GM03348 (cell line): ENCODE measurements around the gene PRRX2.
"Not testable (repeated sequence)": the region's sequence is repeated elsewhere in the genome, so short reads cannot be mapped to it uniquely, and the experiment has no call there.

Experiments used
- DNase-seq: peaks from one replicate; pipeline ENCODE4 v3.0.0; 2012; ENCODE audit warnings: low spot score

Gene PRRX2

GRCh38 chr9:129654554-129655040 is 10.8 kb upstream of the PRRX2 start:
- DNase-seq: no peak

GRCh38 chr9:129655154-129655553 is 10.3 kb upstream of the PRRX2 start:
- DNase-seq: no peak

GRCh38 chr9:129655696-129656095 is 9.8 kb upstream of the PRRX2 start:
- no peak for DNase-seq

GRCh38 chr9:129656795-129657390 is 8.6 kb upstream of the PRRX2 start:
- DNase-seq: no peak

- DNase-seq: no peak
Observed at GRCh38 chr9:129661029-129661428, 4.4 kb upstream of the PRRX2 start.

- DNase-seq: not testable (repeated sequence)
Observed at GRCh38 chr9:129662239-129662638, 3.2 kb upstream of the PRRX2 start.

- DNase-seq: peak; percentile 73
Observed at GRCh38 chr9:129664746-129665388, 580 bp upstream of the PRRX2 start.

GRCh38 chr9:129665814-129666520 is 520 bp downstream of the PRRX2 start:
- peak; percentile 52 for DNase-seq

- DNase-seq: no peak
Observed at GRCh38 chr9:129666575-129666974, 1.1 kb downstream of the PRRX2 start.

- no peak for DNase-seq
Observed at GRCh38 chr9:129667378-129667777, 1.9 kb downstream of the PRRX2 start.

GRCh38 chr9:129667850-129668249 is 2.4 kb downstream of the PRRX2 start:
- DNase-seq: peak; percentile 69

GRCh38 chr9:129669141-129669718 is 3.8 kb downstream of the PRRX2 start:
- DNase-seq: peak; percentile 84

GRCh38 chr9:129669946-129670345 is 4.5 kb downstream of the PRRX2 start:
- DNase-seq: peak; percentile 56

- no peak for DNase-seq
Observed at GRCh38 chr9:129671065-129671464, 5.6 kb downstream of the PRRX2 start.

GRCh38 chr9:129671519-129671918 is 6.1 kb downstream of the PRRX2 start:
- DNase-seq: no peak

- no peak for DNase-seq
Observed at GRCh38 chr9:129672702-129673101, 7.3 kb downstream of the PRRX2 start.

GRCh38 chr9:129673602-129674001 is 8.2 kb downstream of the PRRX2 start:
- DNase-seq: no peak

GRCh38 chr9:129674229-129674628 is 8.8 kb downstream of the PRRX2 start:
- no peak for DNase-seq

- DNase-seq: no peak
Observed at GRCh38 chr9:129675620-129676019, 10.2 kb downstream of the PRRX2 start.

GRCh38 chr9:129676287-129676686 is 10.8 kb downstream of the PRRX2 start:
- no peak for DNase-seq

- DNase-seq: peak; percentile 77
Observed at GRCh38 chr9:129676975-129677374, 11.5 kb downstream of the PRRX2 start.

- DNase-seq: no peak
Observed at GRCh38 chr9:129677456-129677855, 12.0 kb downstream of the PRRX2 start.

- no peak for DNase-seq
Observed at GRCh38 chr9:129678844-129679243, 13.4 kb downstream of the PRRX2 start.
